OCI-LY7 (cell line): ENCODE data around the gene TOP2A.

ENCODE experiments used
- CTCF ChIP-seq: fragments of 200-600 bp; sonication (generic); conservative IDR thresholded peaks from 2 replicates; pipeline ENCODE4 v1.5.1; 2014; ENCODE audit warnings: mild to moderate bottlenecking, antibody characterized with exemption, low read length, moderate library complexity, mixed read lengths
- EZH2phosphoT487 ChIP-seq: fragments of 200-600 bp; sonication (generic); IDR thresholded peaks from 2 replicates; pipeline ENCODE4 v1.6.1; 2018; ENCODE audit warnings: low read depth, borderline replicate concordance, mild to moderate bottlenecking, mixed run types, antibody characterized with exemption, low read length, moderate library complexity, mixed read lengths

- no peak for TF ChIP-seq CTCF
- TF ChIP-seq EZH2phosphoT487, result no peak
These were observed 74.2 kb downstream of the TOP2A start for GRCh38 chr17:40343219-40344119.
